ENCODE results near the gene SHC1. TPM values are rescaled to one million over a fixed set of nuclear protein-coding genes. Genes with fewer than 3 reads are reported as not detected.

The SHC1 gene
- total RNA-seq, 1 experiment from 2014 or later, result 107 TPM

DNA sequence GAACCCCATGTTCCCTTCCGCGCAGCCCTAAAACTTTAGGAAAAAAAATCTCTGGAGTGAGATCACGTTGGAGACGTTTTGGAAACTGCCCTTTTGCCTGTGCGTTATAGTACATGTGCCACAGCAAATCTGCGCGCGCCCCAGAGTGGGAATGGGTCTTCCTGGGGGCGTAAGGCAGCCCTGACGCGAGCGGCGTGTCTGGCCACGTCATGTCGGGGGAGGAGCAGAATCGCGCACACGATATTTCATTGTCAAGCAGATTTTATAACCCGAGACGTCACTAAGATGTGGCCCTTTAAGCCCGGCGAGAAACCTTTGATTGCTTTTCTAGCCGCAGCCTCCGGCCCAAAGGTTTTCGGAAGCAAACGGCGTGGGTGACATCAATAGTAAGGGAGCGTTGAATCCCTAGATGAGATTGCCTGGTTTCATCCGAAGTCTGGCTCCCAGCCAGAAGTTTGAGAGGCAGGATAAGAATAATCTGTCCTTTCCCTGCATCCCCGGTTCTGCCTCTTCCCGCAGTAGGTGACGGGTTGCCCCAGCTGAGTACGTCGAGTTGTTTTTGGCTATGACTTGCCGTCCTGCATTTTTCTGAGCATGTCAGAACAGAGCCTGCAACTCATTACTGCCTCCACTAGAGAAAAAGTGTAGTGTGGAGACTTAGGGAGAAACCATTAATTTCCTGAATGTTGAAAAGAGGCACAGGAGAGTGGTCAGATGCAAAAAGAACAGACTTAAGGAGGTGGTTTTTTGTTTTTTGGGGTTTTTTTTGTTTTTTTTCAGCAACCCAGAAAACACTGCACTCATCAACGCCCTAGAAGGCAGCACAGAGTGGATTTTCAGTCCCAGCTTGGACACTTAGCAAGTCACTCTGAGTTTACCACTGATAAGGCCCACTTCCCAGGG lies 33.2 kb downstream of the SHC1 start:
- Histone ChIP-seq H3K9me3 (ENCODE audit: low read length) (no peaks in the 10 kb centered on the region), H3K27me3 (ENCODE audit: low read length) (no peaks in the 10 kb centered on the region), H2AFZ (ENCODE audit: low read length) (peak overlapping the region; percentile 85), H3K4me2 (ENCODE audit: low read length) (peak overlapping the region; percentile 83), H3K4me1 (ENCODE audit: insufficient read depth, low read length) (peaks cover 39% of the 10 kb centered on the region), H3F3A (ENCODE audit: low read length, unreplicated experiment) (peaks cover 7% of the 10 kb centered on the region), H3K9ac (ENCODE audit: low read length) (peak overlapping the region; percentile 91), H3K27ac (ENCODE audit: low read length) (peak overlapping the region; percentile 93), H3K9me2 (replicated peaks; ENCODE audit: low read length) (no peaks in the 10 kb centered on the region), H3K4me3 (ENCODE audit: low read length) (peak overlapping the region; percentile 67), H4K20me1 (ENCODE audit: low read length) (no peaks in the 10 kb centered on the region), H3K79me2 (ENCODE audit: low read length) (peaks cover 15% of the 10 kb centered on the region), H3K36me3 (ENCODE audit: low read depth, low read length) (no peaks in the 10 kb centered on the region)
- ATAC-seq (peak; percentile 68), DNase-seq (peak; percentile 96)
- TF ChIP-seq, protein P1, sequence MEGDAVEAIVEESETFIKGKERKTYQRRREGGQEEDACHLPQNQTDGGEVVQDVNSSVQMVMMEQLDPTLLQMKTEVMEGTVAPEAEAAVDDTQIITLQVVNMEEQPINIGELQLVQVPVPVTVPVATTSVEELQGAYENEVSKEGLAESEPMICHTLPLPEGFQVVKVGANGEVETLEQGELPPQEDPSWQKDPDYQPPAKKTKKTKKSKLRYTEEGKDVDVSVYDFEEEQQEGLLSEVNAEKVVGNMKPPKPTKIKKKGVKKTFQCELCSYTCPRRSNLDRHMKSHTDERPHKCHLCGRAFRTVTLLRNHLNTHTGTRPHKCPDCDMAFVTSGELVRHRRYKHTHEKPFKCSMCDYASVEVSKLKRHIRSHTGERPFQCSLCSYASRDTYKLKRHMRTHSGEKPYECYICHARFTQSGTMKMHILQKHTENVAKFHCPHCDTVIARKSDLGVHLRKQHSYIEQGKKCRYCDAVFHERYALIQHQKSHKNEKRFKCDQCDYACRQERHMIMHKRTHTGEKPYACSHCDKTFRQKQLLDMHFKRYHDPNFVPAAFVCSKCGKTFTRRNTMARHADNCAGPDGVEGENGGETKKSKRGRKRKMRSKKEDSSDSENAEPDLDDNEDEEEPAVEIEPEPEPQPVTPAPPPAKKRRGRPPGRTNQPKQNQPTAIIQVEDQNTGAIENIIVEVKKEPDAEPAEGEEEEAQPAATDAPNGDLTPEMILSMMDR (conservative IDR thresholded peaks at IDR 0.05; ENCODE audit: low read depth, low read length), result peak; percentile 48; the same call in 1 of the 2 replicates
- TF ChIP-seq EZH2phosphoT487 (IDR thresholded peaks at IDR 0.05; ENCODE audit: borderline replicate concordance, low read length) (no peak), EZH2 (IDR thresholded peaks at IDR 0.05; ENCODE audit: low read length, unreplicated experiment) (no peak)
- ChIA-PET POLR2A (ENCODE audit: unreplicated experiment) (interaction anchor here (0.5 to 0.6 kb wide), 2 partner anchors 34 to 62 kb away, joined by 4 to 9 read pairs; no protein-coding TSS in a partner anchor), CTCF (interaction anchor here (1.0 kb wide), 1 partner anchor 80 kb away, joined by 3 read pairs; no protein-coding TSS in a partner anchor)
- TSS peak; percentile 97 for BruUV-seq (replicated peaks)
- intact Hi-C loops (cut with micrococcal nuclease), result loop anchor here (1.0 to 5.0 kb wide), 5 partner anchors 31 to 379 kb away; partner anchors contain the start of genes ADAR, CKS1B and UBE2Q1

DNA sequence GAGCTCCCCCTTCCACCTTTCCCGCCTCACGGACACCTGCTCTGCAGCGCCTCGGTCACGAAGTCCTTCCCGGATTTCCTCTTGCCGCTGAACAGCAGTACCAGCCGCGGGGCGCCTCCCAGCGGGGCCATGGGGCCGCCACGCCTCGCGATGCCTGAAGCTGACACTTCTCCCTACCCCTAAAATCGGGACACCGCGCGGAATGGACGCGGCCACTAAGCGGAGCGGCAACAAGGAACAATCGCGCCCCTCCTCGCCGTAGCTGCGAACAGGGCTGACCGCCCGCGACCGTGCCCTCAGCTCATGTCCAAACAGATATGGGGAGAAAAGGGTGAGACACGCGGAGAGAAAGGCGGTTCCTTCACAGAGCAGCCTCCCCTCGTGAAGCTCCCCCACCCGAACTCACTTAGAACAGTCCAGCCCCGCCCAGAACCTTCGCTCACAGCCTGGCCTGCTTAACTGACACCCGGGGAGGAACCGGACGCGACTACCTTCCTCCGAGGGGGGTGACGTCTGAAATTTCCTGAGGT lies 33.9 kb downstream of the SHC1 start, which contains the start of gene PMVK:
Gene PMVK (minus strand): TSS at position 165 of the 530 bp plus-strand sequence. CDS start 34 bp downstream, at position 131.
- Histone ChIP-seq H2AFZ (ENCODE audit: low read length) (peak within 1 kb of the TSS; percentile 85), H3K27ac (ENCODE audit: low read length) (peak within 1 kb of the TSS; percentile 93), H4K20me1 (ENCODE audit: low read length) (no peaks in the 10 kb centered on the region), H3K36me3 (ENCODE audit: low read depth, low read length) (no peaks in the 10 kb centered on the region), H3K27me3 (ENCODE audit: low read length) (no peaks in the 10 kb centered on the region), H3K9me2 (replicated peaks; ENCODE audit: low read length) (no peaks in the 10 kb centered on the region), H3K4me3 (ENCODE audit: low read length) (peak within 1 kb of the TSS; percentile 67), H3K4me2 (ENCODE audit: low read length) (peak within 1 kb of the TSS; percentile 83), H3K4me1 (ENCODE audit: insufficient read depth, low read length) (peaks cover 45% of the 10 kb centered on the region), H3F3A (ENCODE audit: low read length, unreplicated experiment) (peaks cover 7% of the 10 kb centered on the region), H3K9ac (ENCODE audit: low read length) (peak within 1 kb of the TSS; percentile 91), H3K79me2 (ENCODE audit: low read length) (peaks cover 15% of the 10 kb centered on the region), H3K9me3 (ENCODE audit: low read length) (no peaks in the 10 kb centered on the region)
- intact Hi-C loops (cut with micrococcal nuclease), result loop anchor here (1.0 to 5.0 kb wide), 5 partner anchors 30 to 378 kb away; partner anchors contain the start of genes ADAR, CKS1B and UBE2Q1
- DNase-seq (peak; percentile 94), ATAC-seq (peak; percentile 72)
- no TSS peak for BruUV-seq (replicated peaks)
- CTCF ChIA-PET, result interaction anchor here (1.0 to 1.1 kb wide), 2 partner anchors 81 to 148 kb away, joined by 3 to 8 read pairs; no protein-coding TSS in a partner anchor
- POLR2A ChIA-PET (ENCODE audit: unreplicated experiment), result interaction anchor here (0.5 to 0.6 kb wide), 3 partner anchors 28 to 758 kb away, joined by 3 to 9 read pairs (median 4); no protein-coding TSS in a partner anchor
- TF ChIP-seq, protein P1 (conservative IDR thresholded peaks at IDR 0.05; ENCODE audit: low read depth, low read length), result peak; percentile 53
- TF ChIP-seq EZH2phosphoT487 (IDR thresholded peaks at IDR 0.05; ENCODE audit: borderline replicate concordance, low read length), result no peak
